ENCODE data around the gene TSEN54.
A peak's percentile ranks its signal among the peaks of the same experiment; 100 is the strongest.

TSEN54 gene

GRCh38 chr17:75516619-75517296 lies 430 bp downstream of the TSEN54 start:
- TF ChIP-seq EP300 (IDR thresholded peaks at IDR 0.05; ENCODE audit: borderline replicate concordance): peak; percentile 16; the same call in 1 of the 2 replicates
- no peak for TF ChIP-seq USF1 (IDR thresholded peaks at IDR 0.05)
- no peak for TF ChIP-seq RAD21 (IDR thresholded peaks at IDR 0.05; ENCODE audit: low read depth)
- no peak; the same call in 1 of the 2 replicates for TF ChIP-seq TAF1 (IDR thresholded peaks at IDR 0.05; ENCODE audit: low read depth)
- peak; percentile 74; the same call in 1 of the 2 replicates for TF ChIP-seq ZBTB7A (IDR thresholded peaks at IDR 0.05; ENCODE audit: low read depth)
- peak; percentile 67 for TF ChIP-seq EGR1 (IDR thresholded peaks at IDR 0.05)

- TF ChIP-seq RAD21 (IDR thresholded peaks at IDR 0.05; ENCODE audit: low read depth): no peak
- no peak for TF ChIP-seq REST (IDR thresholded peaks at IDR 0.05; ENCODE audit: low read depth)
- no peak for TF ChIP-seq FOXM1 (IDR thresholded peaks at IDR 0.05; ENCODE audit: borderline replicate concordance, low read depth)
- no peak for TF ChIP-seq USF1 (IDR thresholded peaks at IDR 0.05)
- no peak for TF ChIP-seq EP300 (IDR thresholded peaks at IDR 0.05; ENCODE audit: borderline replicate concordance)
- TF ChIP-seq ZBTB7A (IDR thresholded peaks at IDR 0.05; ENCODE audit: low read depth): no peak
- no peak for TF ChIP-seq CREB1 (IDR thresholded peaks at IDR 0.05; ENCODE audit: low read depth)
- no peak for TF ChIP-seq TEAD4 (IDR thresholded peaks at IDR 0.05)
- no peak for TF ChIP-seq NFIC (IDR thresholded peaks at IDR 0.05)
- TF ChIP-seq TCF12 (IDR thresholded peaks at IDR 0.05; ENCODE audit: low read depth): no peak
- no peak for TF ChIP-seq EGR1 (IDR thresholded peaks at IDR 0.05)
- no peak for TF ChIP-seq TAF1 (IDR thresholded peaks at IDR 0.05; ENCODE audit: low read depth)
- TF ChIP-seq YY1 (IDR thresholded peaks at IDR 0.05; ENCODE audit: low read depth): no peak
- TF ChIP-seq MAX (IDR thresholded peaks at IDR 0.05): no peak
- no peak for TF ChIP-seq CEBPB (IDR thresholded peaks at IDR 0.05)
Observed at GRCh38 chr17:75517297-75517865, 1.1 kb downstream of the TSEN54 start.

GRCh38 chr17:75518201-75518600 lies 1.9 kb downstream of the TSEN54 start:
- no peak for TF ChIP-seq TEAD4 (IDR thresholded peaks at IDR 0.05)
- no peak for TF ChIP-seq FOXM1 (IDR thresholded peaks at IDR 0.05; ENCODE audit: borderline replicate concordance, low read depth)
- TF ChIP-seq TAF1 (IDR thresholded peaks at IDR 0.05; ENCODE audit: low read depth): no peak
- TF ChIP-seq NFIC (IDR thresholded peaks at IDR 0.05): no peak
- no peak for TF ChIP-seq REST (IDR thresholded peaks at IDR 0.05; ENCODE audit: low read depth)
- TF ChIP-seq CREB1 (IDR thresholded peaks at IDR 0.05; ENCODE audit: low read depth): no peak
- TF ChIP-seq EP300 (IDR thresholded peaks at IDR 0.05; ENCODE audit: borderline replicate concordance): no peak
- no peak for TF ChIP-seq YY1 (IDR thresholded peaks at IDR 0.05; ENCODE audit: low read depth)
- no peak for TF ChIP-seq ZBTB7A (IDR thresholded peaks at IDR 0.05; ENCODE audit: low read depth)
- TF ChIP-seq USF1 (IDR thresholded peaks at IDR 0.05): no peak
- TF ChIP-seq RAD21 (IDR thresholded peaks at IDR 0.05; ENCODE audit: low read depth): no peak
- TF ChIP-seq MAX (IDR thresholded peaks at IDR 0.05): no peak
- TF ChIP-seq TCF12 (IDR thresholded peaks at IDR 0.05; ENCODE audit: low read depth): no peak
- TF ChIP-seq CEBPB (IDR thresholded peaks at IDR 0.05): no peak
- no peak for TF ChIP-seq EGR1 (IDR thresholded peaks at IDR 0.05)

- TF ChIP-seq USF1 (IDR thresholded peaks at IDR 0.05) (no peak), RAD21 (IDR thresholded peaks at IDR 0.05; ENCODE audit: low read depth) (peak; percentile 4; the same call in 1 of the 2 replicates)
Observed at GRCh38 chr17:75518983-75519537, 2.7 kb downstream of the TSEN54 start.

- TF ChIP-seq TEAD4 (IDR thresholded peaks at IDR 0.05) (no peak), TCF12 (IDR thresholded peaks at IDR 0.05; ENCODE audit: low read depth) (no peak), TAF1 (IDR thresholded peaks at IDR 0.05; ENCODE audit: low read depth) (no peak), CEBPB (IDR thresholded peaks at IDR 0.05) (no peak), FOXM1 (IDR thresholded peaks at IDR 0.05; ENCODE audit: borderline replicate concordance, low read depth) (no peak), MAX (IDR thresholded peaks at IDR 0.05) (no peak)
Observed at GRCh38 chr17:75521290-75521689, 5.0 kb downstream of the TSEN54 start.

Data from Ishikawa (cell line).